ENCODE data around the gene ZNF526.

The ZNF526 gene

DNA sequence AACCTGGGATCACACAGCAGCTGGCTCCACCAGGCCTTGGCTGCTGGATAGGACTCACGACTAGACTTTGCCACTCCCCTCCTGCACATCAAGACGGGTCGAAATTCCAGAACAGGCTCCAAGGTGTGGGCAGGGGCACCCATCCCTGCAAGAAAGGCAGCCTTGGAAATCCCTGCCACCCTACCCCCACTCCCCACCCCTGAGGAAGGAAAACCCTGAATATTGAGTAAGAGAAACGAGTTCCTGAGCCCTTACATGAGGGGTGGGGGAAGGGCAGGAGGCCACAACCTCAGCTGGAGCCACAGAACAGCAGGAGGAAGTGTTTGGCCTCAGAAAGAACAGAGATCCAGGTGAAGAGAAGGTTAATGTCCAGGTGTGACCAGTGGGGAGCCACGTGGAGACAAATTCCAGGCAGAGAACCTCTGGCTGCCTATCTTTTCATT lies 22.7 kb upstream of the ZNF526 start:
- DNase-seq: no peak

DNA sequence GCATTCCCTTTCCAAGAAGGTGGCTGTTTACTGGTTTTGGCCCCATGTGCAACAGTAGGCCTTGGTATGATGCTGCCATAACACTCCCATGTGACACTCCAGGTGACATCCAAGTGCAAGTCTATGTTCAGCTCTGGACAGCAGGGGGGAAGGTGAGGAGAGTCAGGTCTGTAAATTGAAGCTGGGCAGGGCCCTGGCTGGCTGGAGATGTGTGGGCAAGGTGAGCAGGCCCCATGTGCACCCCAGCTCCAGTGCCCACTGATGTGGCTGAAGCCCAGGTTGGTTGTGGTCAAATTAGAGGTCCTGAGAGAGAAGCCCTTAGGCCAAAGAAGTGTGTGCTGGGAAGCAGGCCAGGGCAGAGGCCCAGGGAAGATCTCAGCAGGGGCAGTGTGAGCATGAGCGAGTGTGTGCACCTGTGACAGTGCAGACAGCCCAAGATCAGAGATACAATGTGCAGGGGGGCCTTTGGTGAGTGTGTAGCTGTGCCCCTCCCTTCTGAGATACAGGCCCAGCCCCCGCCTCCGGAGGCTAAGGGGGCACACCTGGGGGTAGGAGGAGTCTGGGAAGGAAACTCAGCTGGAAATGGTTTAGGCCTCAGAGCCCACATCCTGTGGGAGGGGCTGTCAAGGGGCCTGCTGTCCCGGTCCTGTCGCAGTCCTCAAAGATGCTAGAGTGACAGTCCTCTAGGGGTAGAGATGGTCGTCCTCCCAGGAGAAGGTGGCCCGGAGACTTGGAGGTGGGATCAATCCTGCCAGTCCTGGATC lies 21.3 kb upstream of the ZNF526 start:
- no peak for DNase-seq

DNA sequence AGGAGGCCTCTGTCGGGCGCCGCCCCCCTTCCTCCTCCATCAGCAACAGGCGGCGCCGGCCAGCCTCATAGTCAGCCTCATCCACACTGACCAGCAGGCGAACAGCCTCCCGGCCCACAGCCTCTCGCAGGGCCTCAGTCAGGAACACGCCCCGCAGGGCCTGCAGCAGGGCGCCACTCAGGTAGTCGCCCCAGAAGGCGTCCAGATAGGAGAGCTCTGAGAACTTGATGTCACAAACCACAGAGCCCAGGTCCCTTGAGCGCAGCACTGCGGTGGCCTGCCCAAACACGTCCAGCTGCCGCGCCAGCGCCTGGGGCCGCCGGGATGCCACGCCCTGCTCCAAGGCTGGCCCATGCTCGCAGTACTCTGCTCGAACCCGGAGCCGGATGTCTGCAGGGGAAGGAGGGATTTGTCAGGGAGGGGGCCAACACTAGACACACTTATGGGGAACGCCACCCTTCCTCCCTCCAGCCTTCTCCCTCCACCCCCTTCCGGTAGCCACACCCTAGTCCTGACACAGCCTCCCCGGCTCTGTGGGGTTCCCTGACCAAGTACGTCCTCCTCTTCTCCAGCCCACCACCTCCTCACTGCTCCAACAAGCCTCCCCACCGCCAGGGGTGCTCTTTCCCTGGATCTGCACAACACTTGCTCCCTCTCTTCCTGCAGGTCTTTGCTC lies 20.5 kb upstream of the ZNF526 start:
- DNase-seq: peak; percentile 14

DNA sequence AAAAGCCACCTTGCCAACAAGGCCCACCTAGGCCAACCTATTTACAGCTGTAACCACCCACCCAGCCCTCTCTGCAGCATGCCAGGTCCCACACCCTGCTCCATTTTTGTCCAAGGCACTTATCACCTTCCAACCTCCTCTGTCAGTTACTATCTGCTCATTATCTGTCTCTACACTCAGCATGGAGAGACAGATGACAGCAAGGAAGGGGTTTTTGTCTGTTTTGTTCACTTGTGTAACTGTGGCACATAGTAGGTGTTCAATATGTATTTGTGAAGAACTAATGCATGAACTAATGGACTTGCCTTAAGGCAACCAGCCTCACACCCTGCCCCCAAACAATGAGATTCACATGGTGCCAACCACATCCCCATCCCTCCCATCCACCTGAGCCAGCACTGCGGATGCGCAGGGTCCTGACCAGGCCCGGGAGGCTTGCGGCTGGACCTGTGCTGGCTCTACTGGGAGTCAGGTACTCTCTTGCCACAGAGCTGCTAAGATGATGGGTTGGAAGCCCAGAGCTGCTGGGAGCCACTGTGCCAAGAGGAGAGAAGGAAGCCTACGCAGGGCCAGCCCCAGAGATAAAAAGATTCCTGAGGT lies 19.9 kb upstream of the ZNF526 start:
- no peak for DNase-seq

DNA sequence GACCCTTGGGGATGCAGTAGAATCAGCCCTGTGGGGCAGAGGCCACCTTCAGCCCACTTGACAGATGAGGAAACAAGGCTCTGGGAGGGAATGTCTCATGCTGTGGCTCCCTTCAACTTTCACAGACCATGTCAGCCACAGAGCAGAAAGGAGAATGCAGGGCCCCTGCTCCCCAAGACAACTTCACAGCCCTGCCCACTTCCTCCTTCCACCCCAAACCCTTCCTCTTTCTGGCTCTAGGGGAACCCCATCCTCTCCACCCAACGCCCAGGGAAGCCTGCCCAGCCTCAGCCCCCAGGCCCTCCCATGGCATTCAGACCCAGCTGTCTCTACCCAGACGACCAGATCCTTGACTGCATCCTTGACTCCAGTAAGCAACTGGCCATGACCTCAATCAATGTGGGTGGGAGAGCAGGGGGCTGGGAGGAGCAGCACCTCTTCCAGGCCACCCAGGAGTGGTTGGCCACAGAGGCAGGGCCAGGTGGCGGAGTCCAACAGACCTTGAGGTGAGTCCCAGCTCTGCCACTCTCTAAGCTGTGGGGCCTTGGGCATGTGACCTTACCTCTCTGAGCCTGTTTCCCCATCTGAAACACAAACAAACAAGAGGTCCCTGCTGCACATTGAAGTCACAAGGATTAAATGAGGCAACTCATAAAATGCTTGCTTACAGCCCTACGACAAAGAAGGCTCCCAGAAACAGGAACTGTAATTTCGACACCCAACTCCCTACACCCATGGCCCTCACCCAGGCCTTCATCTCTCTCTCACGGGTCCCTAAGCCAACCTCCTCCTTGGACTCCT lies 18.4 kb upstream of the ZNF526 start:
- no peak for DNase-seq

DNA sequence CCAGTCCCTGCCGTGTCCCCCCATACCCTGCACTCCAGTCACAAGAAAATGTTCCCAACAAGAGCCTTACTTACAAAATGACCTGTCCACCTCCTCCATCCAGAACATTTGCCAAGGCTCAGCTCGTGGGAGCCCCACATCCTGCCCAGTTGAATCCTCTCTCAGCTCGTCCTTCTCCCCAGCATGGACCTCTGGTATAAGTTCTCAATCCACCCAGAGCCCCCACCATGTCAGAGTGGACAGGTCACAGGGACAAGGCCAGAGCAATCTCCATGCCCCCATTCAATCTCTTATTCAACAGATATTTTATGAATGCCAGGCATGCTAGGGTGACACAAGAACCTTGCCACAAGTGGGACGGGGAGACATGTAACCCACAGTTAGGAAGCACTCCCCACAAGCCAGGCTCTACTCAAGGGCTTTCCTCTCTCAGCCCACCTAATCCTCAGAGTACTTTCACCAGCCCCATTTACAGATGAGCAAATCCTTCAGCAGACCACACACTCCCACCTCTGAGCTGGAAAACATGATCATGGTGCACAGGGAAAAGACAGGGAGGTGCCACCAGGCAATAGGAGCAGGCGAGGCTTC lies 17.7 kb upstream of the ZNF526 start:
- DNase-seq: no peak

DNA sequence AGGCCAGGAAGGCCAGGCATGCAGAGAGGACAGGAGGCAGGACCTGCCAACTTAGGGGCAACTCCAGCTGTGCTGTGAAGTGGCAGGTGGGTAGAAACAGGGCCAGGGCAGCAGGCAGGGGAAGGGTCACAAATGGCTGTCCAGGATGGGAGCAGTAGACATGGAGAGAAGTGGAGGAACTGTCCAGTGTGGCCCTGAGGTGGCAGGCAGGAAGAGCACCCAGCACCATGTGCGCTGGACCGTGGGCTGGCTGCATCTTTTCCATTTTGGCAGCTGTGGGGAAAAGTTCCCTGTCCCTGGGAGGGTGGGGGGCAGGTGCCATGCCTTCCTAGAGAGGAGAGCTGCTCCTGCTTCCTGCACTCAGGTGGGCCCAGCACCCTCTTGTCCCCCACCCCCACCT lies 16.4 kb upstream of the ZNF526 start:
- DNase-seq: no peak

DNA sequence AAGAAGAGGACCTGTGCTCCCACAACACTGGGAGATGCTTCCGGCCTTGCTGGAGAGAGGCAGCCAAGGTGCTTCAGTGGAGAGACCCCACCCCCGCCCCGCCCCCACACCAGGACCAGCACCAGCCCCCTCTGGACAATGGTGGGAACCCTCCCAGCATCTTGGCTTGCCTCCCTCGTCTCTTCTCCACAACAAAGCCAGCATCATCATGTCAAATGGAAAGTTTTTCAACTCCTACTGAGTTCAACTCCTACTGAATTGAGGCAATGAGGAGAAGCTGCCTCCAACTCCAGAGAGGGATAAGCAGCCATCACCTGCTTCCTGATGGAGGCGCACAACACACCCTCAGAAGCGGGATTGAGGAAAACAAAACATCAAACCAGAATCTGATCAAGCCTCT lies 15.4 kb upstream of the ZNF526 start:
- no peak for DNase-seq

DNA sequence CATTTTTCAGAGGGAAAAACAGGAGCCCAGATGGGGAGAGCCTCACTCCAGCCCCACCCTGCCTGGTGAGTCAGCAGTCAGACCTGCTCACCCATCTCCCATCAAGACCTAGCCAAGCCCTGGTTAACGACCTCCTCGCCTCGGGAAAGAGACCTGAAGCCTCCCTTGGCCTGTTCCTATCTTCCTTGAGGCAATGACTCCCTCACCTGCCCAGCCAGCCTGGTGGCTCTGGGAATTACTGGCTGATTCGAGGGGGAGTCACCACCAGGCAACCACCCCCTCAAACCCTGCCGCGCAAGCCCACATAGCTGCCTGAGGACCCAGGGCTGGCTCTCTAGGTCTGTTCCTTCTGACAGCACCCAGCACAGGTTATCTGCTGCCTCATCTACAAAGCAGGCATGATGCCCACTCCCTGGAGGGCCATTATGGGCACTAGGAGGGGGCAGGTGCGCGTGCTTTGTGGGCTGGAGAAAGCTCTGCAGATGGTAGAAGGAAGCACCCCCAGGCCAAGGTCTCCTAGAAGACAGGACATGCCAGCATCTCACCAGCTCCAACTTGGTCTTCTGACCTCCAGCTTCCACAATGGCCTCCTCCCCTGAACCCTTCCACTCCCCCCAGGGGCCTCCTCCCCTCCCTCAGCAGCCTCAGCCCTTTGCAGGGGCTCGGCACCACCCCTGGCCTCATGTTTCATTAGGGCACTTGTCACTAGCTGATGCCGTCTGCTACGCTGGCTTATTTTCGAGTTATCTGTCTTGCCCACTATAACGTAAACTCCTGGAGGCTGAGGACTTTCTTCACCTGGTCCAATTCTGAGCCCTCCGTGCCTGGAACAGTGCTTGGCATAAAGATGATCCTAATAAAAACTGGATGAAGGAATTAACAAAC lies 13.0 kb upstream of the ZNF526 start:
- DNase-seq: no peak

DNA sequence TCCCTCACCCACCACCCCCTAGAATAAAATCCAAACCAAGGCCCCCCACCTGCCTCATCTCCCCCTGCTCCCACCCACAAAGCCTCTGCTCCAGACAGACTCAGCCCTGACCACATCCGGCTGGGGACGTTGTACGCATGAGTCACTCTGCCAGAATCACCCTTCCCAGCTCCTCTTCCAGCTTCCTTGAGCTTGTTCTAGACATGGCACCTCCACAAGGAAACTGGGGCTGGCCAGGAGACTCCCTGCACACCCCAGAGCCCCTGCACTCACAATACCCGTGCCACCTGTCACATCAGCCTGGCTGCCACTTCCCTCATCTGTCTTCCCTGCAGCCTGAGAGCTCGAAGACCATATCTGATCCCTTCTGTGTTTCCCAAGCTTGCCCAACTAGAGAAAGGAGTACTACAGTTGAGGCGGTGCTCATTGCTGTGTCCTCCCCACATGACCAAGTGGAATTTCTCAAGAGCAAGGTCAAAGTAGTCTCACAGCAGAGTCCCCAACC lies 12.3 kb upstream of the ZNF526 start:
- no peak for DNase-seq

DNA sequence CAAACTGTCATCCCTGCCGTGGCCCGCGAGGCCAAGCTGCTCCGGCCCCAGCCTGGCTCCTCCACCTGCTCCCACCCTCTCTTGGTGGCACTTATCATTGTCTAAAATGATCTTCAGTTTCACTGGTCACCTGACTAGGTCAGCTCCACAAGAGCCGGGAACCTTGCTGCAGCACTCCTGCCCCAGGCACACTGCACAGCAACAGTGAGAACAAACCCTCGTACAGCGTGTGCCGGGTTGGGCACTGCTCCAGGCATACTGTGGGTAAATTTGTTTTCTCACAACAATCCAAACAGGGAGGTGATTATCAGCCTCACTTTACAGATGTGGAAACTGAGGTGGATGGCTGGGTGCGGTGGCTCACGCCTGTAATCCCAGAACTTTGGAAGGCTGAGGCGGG lies 11.5 kb upstream of the ZNF526 start:
- DNase-seq: no peak

DNA sequence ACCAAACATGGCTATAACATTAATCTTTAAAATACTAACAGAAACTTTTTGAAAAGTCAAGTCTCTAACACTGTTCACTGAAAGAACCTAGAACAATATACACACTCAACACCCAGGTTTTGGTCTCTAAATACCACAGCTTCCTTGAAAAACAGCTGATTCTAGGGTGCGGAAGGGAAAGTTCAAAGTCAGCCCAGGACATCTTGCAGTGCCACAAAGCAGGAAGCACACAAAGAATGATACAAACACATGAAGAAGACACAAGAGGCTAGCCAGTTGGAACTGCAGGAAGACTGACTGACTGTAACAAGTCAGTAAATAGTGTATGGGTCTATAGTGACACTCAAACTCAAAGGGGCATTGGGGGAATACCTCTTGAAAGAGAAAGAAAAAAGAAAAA lies 7.2 kb upstream of the ZNF526 start:
- DNase-seq: no peak

DNA sequence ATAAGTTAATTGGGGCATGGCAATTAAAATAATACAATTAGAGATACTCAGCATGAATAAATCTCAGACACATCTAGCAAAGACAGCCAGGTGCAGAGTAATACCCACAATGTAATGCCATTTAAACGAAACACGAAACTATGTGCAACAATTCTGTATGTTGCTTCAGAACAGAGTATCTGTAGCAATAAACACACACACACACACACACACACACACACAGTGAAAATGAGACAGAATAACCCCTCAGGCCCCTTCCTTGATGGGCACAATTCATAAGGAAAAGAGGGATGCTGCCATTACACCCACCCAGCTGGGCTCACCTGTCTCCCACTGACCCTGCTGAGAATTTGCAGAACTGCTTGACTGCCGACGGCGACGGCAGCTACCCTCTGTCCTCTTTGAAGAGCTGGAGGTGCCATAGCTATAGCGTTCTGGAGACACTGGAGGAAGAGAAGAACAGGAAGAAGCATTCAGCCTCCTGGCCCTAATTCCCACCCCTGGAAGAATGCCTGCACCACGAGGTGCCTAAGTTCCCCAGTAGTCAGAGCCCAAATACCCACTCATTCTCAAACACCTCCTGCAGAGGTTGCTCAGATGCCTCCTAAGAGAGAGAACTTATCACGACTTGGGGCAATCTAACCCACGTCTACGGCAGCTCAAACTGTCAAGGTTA lies 5.2 kb upstream of the ZNF526 start:
- DNase-seq: no peak

DNA sequence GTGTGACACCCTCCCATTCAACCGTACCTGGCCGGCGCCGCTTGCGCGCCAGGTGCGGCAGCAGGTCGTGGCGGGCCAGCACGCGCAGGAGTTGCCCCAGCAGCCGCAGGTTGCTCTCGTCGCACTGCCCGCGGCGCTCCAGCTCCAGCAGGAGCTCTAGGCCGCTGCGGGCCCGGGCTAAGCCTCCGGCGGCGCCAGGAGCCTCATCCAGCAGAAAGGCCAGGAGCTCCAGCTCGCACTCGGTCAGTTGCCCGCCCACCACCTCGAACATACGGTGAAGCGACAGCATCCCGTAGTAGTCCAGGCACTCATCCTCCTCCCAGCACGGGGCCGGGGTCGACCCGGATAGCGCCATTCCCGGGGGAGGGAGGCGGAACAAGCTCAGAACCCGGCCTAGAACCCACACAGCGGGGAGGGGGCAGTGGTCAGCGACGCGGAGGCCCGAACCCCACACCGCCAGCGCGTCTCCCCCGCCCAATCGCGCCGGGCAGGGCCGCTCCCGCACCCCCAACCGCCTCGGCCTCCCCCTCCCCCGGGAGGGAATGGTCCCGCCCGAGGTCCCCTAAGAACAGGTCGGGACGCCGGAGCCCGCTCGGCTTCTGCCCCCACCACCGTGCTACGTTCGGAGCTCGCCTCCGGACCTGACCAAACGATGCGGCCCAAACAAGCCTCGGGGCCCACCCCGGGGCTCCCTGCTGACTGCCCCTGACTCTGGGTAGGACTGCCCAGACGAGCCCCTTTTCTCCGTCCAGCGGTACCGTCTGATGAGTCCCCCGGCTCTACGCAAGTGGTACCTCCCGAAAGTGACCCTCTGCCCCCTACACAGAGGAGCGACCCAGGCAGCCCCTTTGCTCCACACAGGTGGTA lies 3.2 kb upstream of the ZNF526 start:
- DNase-seq: no peak

DNA sequence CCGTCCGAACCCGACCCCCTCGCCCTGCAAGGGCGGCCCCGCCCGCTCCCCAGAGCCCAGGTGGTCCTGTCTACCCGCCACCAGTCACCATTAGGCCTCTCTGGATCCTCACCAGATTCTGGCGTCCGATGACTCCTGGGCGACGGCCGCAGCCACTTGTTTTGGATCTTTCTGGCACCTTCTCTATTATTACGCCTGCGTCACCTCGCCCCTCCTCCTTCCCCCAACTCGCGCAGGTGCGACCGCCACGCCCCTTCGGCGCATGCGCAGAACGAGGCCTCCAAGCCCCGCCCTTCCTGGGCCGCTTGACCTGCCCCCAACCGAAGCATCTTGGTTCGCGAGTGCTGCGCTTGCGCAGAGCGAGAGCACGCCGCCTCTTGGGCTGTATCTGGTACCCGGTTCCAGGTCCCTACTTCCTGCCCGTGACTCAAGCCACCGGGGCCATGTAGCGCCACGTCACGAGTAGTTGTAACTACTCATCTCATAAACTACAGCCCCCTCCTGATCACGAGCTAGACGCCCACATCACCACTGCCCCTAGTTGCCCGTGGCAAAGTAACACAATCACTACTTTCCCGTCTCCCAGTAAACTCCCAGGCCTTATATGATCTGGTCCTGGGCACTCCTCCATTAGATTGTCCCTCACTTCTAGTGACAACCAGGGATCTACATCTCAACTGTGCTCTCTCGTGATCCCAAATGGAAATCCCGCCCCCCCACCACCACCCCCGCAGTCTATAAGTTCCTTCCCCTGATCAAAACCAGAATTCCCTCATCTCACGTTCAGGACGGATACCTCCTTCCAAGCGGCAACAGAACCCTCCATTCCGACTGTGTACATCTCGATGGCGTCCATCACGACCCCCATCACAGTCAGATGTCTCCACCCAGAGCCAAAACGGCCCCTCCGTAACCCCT lies 2.3 kb upstream of the ZNF526 start, which contains the start of gene DEDD2:
TSS of gene DEDD2 (minus strand) at position 158 of the 918 bp plus-strand sequence. CDS start 670 bp downstream, outside the sequence.
- DNase-seq: peak; percentile 93

DNA sequence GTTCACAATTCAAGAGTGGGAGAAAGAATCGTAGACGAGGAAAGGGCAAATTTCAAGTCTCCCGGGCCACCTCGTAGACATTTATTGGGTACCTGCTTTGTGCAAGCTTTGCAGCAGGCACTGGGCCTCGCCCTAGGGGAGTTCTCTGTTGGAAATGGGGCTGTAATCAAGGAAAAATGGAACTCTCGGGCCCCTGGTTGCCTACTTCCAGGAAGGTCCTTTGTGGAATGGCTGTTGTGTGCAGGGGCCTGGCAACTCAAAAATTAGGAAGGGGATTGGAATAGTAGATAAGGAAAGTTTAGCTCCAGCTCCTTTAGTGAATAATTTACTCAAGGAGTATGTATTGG lies 612 bp downstream of the ZNF526 start:
- no peak for DNase-seq

DNA sequence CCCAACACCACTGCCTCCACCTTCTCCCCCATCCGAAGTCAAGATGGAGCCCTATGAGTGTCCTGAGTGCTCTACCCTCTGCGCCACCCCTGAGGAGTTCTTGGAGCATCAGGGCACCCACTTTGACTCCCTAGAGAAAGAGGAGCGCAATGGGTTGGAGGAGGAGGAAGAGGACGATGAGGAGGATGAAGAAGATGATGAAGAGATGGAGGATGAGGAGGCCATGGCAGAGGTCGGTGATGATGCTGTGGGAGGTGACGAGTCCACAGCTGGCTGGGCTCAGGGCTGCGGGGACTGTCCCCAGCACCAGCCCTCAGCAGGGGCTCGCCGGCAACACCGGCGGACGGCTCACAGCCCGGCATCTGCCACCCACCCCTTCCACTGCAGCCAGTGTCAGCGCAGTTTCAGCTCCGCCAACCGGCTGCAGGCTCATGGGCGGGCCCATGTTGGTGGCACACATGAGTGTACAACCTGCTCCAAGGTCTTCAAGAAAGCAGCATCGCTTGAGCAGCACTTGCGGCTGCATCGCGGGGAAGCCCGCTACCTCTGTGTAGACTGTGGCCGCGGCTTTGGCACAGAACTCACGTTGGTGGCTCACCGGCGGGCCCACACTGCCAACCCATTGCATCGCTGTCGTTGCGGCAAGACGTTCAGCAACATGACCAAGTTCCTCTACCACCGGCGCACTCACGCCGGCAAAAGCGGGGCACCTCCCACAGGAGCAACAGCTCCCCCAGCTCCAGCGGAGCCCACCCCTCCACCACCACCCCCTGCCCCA lies 5.0 kb downstream of the ZNF526 start:
- DNase-seq: no peak

DNA sequence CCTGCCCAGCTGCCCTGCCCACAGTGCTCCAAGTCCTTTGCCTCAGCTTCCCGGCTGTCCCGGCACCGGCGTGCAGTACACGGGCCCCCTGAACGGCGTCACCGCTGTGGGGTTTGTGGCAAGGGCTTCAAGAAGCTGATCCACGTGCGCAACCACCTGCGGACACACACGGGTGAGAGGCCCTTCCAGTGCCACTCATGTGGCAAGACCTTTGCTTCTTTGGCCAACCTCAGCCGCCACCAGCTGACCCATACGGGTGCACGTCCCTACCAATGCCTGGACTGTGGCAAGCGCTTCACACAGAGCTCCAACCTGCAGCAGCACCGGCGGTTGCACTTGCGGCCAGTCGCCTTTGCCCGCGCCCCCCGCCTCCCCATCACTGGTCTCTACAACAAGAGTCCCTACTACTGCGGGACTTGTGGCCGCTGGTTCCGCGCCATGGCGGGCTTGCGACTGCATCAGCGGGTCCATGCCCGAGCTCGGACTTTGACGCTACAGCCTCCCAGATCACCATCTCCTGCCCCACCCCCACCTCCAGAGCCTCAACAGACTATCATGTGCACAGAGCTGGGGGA lies 5.7 kb downstream of the ZNF526 start:
- no peak for DNase-seq

Measured in NCI-H345 (cell line).